NT2/D1 (cell line): ENCODE results near the gene GLIS1.

ENCODE experiments used
- DNase-seq: peaks from one replicate; pipeline ENCODE4 v3.0.0-alpha.2; 2011; ENCODE audit warnings: low read depth, low spot score
- H3K27me3 ChIP-seq: 2 replicates; pipeline ENCODE4 v1.6.0; 2011; ENCODE audit warnings: mild to moderate bottlenecking; ENCODE audit not compliant: insufficient read length, insufficient read depth
- H3K36me3 ChIP-seq: 2 replicates; pipeline ENCODE4 v1.6.1; 2011; ENCODE audit warnings: mild to moderate bottlenecking, low read length, mixed read lengths; ENCODE audit not compliant: insufficient read depth, insufficient read length
- H3K4me1 ChIP-seq: 2 replicates; pipeline ENCODE4 v1.5.1; 2011; ENCODE audit not compliant: insufficient read depth, insufficient read length
- H3K4me3 ChIP-seq: 2 replicates; pipeline ENCODE4 v1.5.1; 2011; ENCODE audit warnings: low read depth; ENCODE audit not compliant: insufficient read length
- H3K9ac ChIP-seq: 2 replicates; pipeline ENCODE4 v1.6.0; 2011; ENCODE audit warnings: low read depth; ENCODE audit not compliant: insufficient read length
- H3K9me3 ChIP-seq: 2 replicates; pipeline ENCODE4 v1.5.1; 2011; ENCODE audit warnings: mild to moderate bottlenecking, low read length; ENCODE audit not compliant: insufficient read depth
- SUZ12 ChIP-seq: IDR thresholded peaks from 2 replicates; pipeline ENCODE4 v1.6.1; 2011; ENCODE audit not compliant: insufficient read length, insufficient read depth; ENCODE audit errors: extremely low read depth
- YY1 ChIP-seq: IDR thresholded peaks from 2 replicates; pipeline ENCODE4 v1.6.1; 2011; ENCODE audit not compliant: insufficient read length, insufficient read depth
- ZNF274 ChIP-seq: IDR thresholded peaks from 2 replicates; pipeline ENCODE4 v1.6.1; 2011; ENCODE audit warnings: mild to moderate bottlenecking, low read depth, low read length

GLIS1 gene

GRCh38 chr1:53731779-53732305 lies 7.1 kb downstream of the GLIS1 start:
- Histone ChIP-seq H3K4me1 (peaks cover 17% of the 10 kb centered on the region), H3K27me3 (peaks cover 7% of the 10 kb centered on the region), H3K9ac (no peak overlapping the region), H3K9me3 (peaks cover 5% of the 10 kb centered on the region; the same call in 1 of the 2 replicates), H3K4me3 (no peak overlapping the region), H3K36me3 (no peaks in the 10 kb centered on the region)
- no peak for DNase-seq
- no peak for TF ChIP-seq YY1

DNA sequence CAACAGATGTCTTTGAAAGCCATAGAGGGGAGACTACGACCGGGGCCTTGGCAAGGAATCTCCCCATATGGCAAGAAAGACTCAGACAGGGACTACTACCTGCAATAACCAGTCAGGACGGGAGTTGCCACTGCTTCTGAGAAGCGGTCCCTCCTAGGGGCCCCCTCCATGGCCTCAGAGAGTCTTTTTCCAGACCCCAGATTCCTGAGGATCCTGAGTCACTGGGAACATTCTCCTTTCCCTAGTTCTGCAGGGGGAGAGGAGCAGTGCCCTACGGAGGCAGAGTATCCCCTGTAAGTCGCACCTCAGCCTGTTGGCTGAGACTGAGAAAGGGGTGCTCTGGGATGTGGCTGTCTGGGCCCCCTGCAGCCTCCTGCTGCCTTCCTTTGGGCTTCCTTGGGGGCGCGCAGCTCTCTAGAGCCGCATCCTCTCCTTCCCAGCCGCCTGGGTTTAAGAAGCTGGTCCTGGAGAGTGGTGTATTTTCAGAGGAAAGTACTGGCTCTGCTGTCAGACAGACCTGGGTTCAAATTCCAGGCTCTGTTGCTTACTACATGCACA lies 7.8 kb downstream of the GLIS1 start:
- Histone ChIP-seq H3K4me1 (peaks cover 17% of the 10 kb centered on the region), H3K4me3 (no peak overlapping the region), H3K36me3 (no peaks in the 10 kb centered on the region), H3K9ac (no peak overlapping the region), H3K27me3 (peaks cover under 1% of the 10 kb centered on the region), H3K9me3 (peaks cover 5% of the 10 kb centered on the region; the same call in 1 of the 2 replicates)
- no peak for DNase-seq
- TF ChIP-seq ZNF274 (no peak), SUZ12 (no peak), YY1 (no peak)

DNA sequence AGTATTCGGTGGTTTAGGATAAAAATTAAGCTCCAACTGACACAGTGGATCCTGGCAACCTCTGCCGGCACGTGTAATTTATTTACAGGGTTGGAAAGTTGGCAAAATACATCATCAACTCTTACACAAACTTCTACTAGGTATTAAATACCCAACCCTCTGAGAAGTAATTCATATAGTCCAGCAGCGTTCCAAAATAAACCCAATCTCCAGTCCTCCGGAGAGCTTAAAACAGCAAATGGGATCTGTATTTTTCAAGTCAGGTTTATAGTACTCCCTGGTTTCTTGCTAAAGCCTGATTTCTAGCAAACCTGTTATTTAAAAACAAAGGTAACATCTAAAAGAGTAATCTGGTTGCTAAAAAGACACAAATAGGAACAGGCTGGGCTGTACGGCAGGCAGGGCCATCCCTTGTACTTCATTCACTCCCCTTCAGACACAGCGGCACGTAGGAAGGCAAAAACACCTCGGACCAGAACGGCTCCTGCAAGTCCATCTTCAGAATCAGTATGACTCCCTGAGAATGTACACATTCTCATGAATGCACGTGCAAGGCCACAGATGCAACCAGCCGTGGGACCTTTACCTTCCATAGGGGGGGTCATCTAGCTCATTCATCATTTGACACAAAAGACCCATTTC lies 8.6 kb downstream of the GLIS1 start:
- no peaks in the 10 kb centered on the region for H3K36me3 ChIP-seq
- peaks cover 13% of the 10 kb centered on the region for H3K4me1 ChIP-seq
- no peaks in the 10 kb centered on the region for H3K27me3 ChIP-seq
- TF ChIP-seq YY1 = no peak
- TF ChIP-seq ZNF274 = no peak
- no peak for TF ChIP-seq SUZ12
- no peak for DNase-seq
- no peak overlapping the region for H3K9ac ChIP-seq
- H3K4me3 ChIP-seq = no peak overlapping the region
- H3K9me3 ChIP-seq = peaks cover 5% of the 10 kb centered on the region; the same call in 1 of the 2 replicates

GRCh38 chr1:53729456-53730223 lies 9.3 kb downstream of the GLIS1 start:
- DNase-seq = no peak
- no peaks in the 10 kb centered on the region for H3K27me3 ChIP-seq
- no peak for TF ChIP-seq ZNF274
- TF ChIP-seq YY1 = no peak
- TF ChIP-seq SUZ12 = no peak

DNA sequence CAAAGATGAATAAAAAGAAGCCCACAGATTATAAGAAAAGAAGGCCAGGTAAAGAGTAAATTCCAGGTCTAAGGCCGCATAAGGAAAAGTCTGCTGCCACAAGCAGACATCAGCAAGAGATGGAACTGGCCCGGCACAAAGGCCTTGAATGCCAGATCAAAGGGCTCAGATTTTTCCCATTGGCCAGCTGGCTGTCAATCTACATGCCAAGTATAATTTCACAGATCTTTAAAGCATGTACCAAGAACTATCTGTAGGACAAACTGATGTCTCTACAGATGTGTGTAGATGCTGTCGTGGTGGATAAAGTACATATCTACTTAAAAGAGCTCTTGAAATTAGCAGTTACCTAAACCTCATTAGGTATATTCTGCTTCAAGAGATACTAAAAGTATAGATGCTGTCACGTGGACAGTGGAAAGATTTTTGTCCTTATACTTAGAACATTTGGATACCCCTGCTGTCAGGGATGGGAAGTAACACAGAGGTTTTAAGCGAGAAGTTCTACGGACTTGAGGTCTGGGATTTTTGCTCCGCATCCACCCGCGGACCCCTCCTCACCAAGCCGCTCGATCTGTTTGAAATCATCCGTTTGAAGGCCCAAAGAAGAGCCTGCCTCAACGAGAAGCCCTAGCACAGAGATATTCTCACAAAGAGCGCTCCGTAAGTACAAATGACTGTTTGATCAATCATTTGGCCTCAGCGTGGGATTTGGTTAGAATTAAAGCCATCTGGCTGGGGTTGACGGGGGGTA lies 10.1 kb downstream of the GLIS1 start:
- H3K4me3 ChIP-seq = no peak overlapping the region
- H3K9me3 ChIP-seq = peaks cover 5% of the 10 kb centered on the region; the same call in 1 of the 2 replicates
- TF ChIP-seq ZNF274 = no peak
- no peak for TF ChIP-seq YY1
- no peak for TF ChIP-seq SUZ12
- no peak overlapping the region for H3K9ac ChIP-seq
- no peaks in the 10 kb centered on the region for H3K27me3 ChIP-seq
- H3K36me3 ChIP-seq = no peaks in the 10 kb centered on the region
- DNase-seq = no peak
- H3K4me1 ChIP-seq = peaks cover 8% of the 10 kb centered on the region

More at GRCh38 chr1:53729456-53730223, 9.3 kb downstream of the GLIS1 start:
- Histone ChIP-seq H3K9ac (no peak overlapping the region), H3K4me3 (no peak overlapping the region), H3K36me3 (no peaks in the 10 kb centered on the region), H3K9me3 (peaks cover 5% of the 10 kb centered on the region; the same call in 1 of the 2 replicates), H3K4me1 (peaks cover 10% of the 10 kb centered on the region)

DNA sequence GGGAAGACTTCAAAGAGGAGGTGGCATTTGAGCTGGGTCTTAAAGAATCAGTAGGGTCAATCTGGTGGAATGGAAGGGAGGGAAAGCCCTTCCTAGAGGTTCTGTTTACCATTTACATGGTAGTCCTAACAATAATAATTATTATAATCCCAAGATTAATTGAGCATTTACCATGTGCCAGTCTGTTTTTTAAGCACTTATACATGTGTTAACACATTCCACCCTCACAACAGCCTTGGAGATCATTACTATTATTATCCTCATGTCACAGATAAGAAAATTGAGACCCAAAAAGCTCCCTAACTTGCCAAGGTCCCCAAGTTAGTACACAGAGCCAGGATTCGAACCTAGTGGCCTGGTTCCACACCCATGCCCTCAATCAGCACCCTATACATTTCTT lies 10.8 kb downstream of the GLIS1 start:
- Histone ChIP-seq H3K9ac (no peak overlapping the region), H3K27me3 (no peaks in the 10 kb centered on the region), H3K36me3 (no peaks in the 10 kb centered on the region)

More for the DNA sequence above, 10.8 kb downstream of the GLIS1 start:
- DNase-seq = no peak
- peaks cover 5% of the 10 kb centered on the region; the same call in 1 of the 2 replicates for H3K9me3 ChIP-seq
- TF ChIP-seq ZNF274 = no peak
- no peak for TF ChIP-seq YY1
- no peak for TF ChIP-seq SUZ12
- no peak overlapping the region for H3K4me3 ChIP-seq
- H3K4me1 ChIP-seq = peaks cover 8% of the 10 kb centered on the region
